Glutamatergic neuron (in vitro differentiated cells): ENCODE data around the gene UST. TPM values are rescaled to one million over a fixed set of nuclear protein-coding genes. Genes with fewer than 3 reads are reported as not detected.
"Not testable (repeated sequence)": the region's sequence is repeated elsewhere in the genome, so short reads cannot be mapped to it uniquely, and the experiment has no call there.

Source experiments
- DNase-seq: peaks from one replicate; pipeline ENCODE4 v3.0.0; 2022
- H3K27ac Mint-ChIP-seq: one replicate; pipeline ENCODE4 v1.8.0; 2020; ENCODE audit warnings: mild to moderate bottlenecking, mixed read lengths, inconsistent platforms; ENCODE audit not compliant: unreplicated experiment
- H3K27me3 Mint-ChIP-seq: one replicate; pipeline ENCODE4 v1.8.0; 2020; ENCODE audit warnings: mild to moderate bottlenecking, moderate library complexity, mixed read lengths, inconsistent platforms; ENCODE audit not compliant: unreplicated experiment
- H3K36me3 Mint-ChIP-seq: one replicate; pipeline ENCODE4 v1.8.0; 2020; ENCODE audit warnings: mild to moderate bottlenecking, mixed read lengths, inconsistent platforms; ENCODE audit not compliant: unreplicated experiment
- H3K4me1 Mint-ChIP-seq: one replicate; pipeline ENCODE4 v1.8.0; 2020; ENCODE audit warnings: mild to moderate bottlenecking, low read depth, mixed read lengths, inconsistent platforms; ENCODE audit not compliant: unreplicated experiment
- H3K4me3 Mint-ChIP-seq: one replicate; pipeline ENCODE4 v1.8.0; 2020; ENCODE audit warnings: mild to moderate bottlenecking, mixed read lengths, inconsistent platforms; ENCODE audit not compliant: unreplicated experiment
- H3K9me3 Mint-ChIP-seq: one replicate; pipeline ENCODE4 v1.8.0; 2020; ENCODE audit warnings: mild to moderate bottlenecking, moderate library complexity, mixed read lengths, inconsistent platforms; ENCODE audit not compliant: unreplicated experiment
- CTCF ChIP-seq: fragments of 200-600 bp; sonication (generic); IDR thresholded peaks from one replicate; pipeline ENCODE4 v1.5.0; 2021; ENCODE audit not compliant: partially characterized antibody, unreplicated experiment
- total RNA-seq: library from RNA; stranded (reverse); fragmentation: NEBNext Ultra II Directional; extraction: Animal tissue kit (Norgen Biotek cat#: 25700); gene quantifications from one replicate; pipeline ENCODE4 v1.2.1, GENCODE V29; 2021; ENCODE audit not compliant: unreplicated experiment

The UST gene
- total RNA-seq, 1 donor from 2014 or later = 11.2 TPM

- DNase-seq = peak; percentile 19
- H3K27ac Mint-ChIP-seq = peak overlapping the region; percentile 86
- peaks cover 27% of the 10 kb centered on the region for H3K4me1 Mint-ChIP-seq
- H3K4me3 Mint-ChIP-seq = peak overlapping the region; percentile 74
- H3K27me3 Mint-ChIP-seq = peaks cover 2% of the 10 kb centered on the region
- peaks cover 4% of the 10 kb centered on the region for H3K36me3 Mint-ChIP-seq
- H3K9me3 Mint-ChIP-seq = peaks cover 3% of the 10 kb centered on the region
- no peak for TF ChIP-seq CTCF
Observed at GRCh38 chr6:148874698-148875293, 128.0 kb downstream of the UST start.

- Mint-ChIP-seq H3K27me3 (peaks cover 2% of the 10 kb centered on the region), H3K36me3 (no peaks in the 10 kb centered on the region)
- no peak for TF ChIP-seq CTCF
Observed at GRCh38 chr6:148878683-148879082, 131.9 kb downstream of the UST start.

GRCh38 chr6:148880742-148881141 is 133.9 kb downstream of the UST start:
- not testable (repeated sequence) for H3K4me3 Mint-ChIP-seq, H3K9me3 Mint-ChIP-seq, H3K4me1 Mint-ChIP-seq, DNase-seq, H3K36me3 Mint-ChIP-seq, H3K27me3 Mint-ChIP-seq, H3K27ac Mint-ChIP-seq

More at GRCh38 chr6:148878683-148879082, 131.9 kb downstream of the UST start:
- Mint-ChIP-seq H3K4me1 (peaks cover 16% of the 10 kb centered on the region), H3K27ac (no peak overlapping the region), H3K9me3 (peaks cover 5% of the 10 kb centered on the region), H3K4me3 (no peak overlapping the region)
- no peak for DNase-seq

- Mint-ChIP-seq H3K4me1 (peaks cover under 1% of the 10 kb centered on the region), H3K27me3 (peaks cover 2% of the 10 kb centered on the region), H3K36me3 (no peaks in the 10 kb centered on the region), H3K27ac (no peak overlapping the region), H3K4me3 (no peak overlapping the region), H3K9me3 (peaks cover 2% of the 10 kb centered on the region)
- no peak for TF ChIP-seq CTCF
- DNase-seq = no peak
Observed at GRCh38 chr6:148881593-148882311, 134.9 kb downstream of the UST start.

GRCh38 chr6:148883270-148883669 is 136.4 kb downstream of the UST start:
- no peak for DNase-seq
- no peaks in the 10 kb centered on the region for H3K36me3 Mint-ChIP-seq
- H3K27me3 Mint-ChIP-seq = peaks cover 4% of the 10 kb centered on the region
- H3K27ac Mint-ChIP-seq = no peak overlapping the region
- TF ChIP-seq CTCF = no peak
- H3K4me3 Mint-ChIP-seq = no peak overlapping the region
- H3K9me3 Mint-ChIP-seq = peaks cover 2% of the 10 kb centered on the region
- peaks cover 13% of the 10 kb centered on the region for H3K4me1 Mint-ChIP-seq
